T-helper 9 cell (primary cell): ENCODE measurements around the gene SH3TC2.

Experiments
- DNase-seq: peaks from one replicate; pipeline ENCODE4 v3.0.0-alpha.2; 2020

Gene SH3TC2

GRCh38 chr5:148996270-148996669, 66.6 kb downstream of the SH3TC2 start:
- no peak for DNase-seq

GRCh38 chr5:148995791-148996190, 67.1 kb downstream of the SH3TC2 start:
- no peak for DNase-seq

- DNase-seq: no peak
These were observed 69.5 kb downstream of the SH3TC2 start for GRCh38 chr5:148993283-148993936.

DNA sequence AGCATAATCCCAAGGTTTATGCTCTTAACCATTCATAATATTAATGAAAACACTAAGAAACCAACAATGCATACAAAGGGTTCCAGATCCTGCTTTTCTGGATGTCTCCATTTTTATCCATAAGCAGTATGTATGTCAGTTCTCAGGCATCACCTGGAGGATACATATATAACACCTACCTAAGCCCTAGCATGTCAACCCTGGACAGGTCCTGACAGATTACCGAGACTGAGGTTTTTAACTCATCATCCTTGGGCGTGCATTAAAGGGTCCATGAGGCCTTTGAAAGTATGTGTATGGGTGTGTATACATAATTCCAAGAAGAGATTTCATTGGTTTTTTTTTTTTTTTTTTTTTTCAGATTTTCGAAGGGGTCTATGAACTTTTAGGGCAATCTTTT, 70.6 kb downstream of the SH3TC2 start:
- DNase-seq: no peak

- DNase-seq: no peak
These were observed 71.3 kb downstream of the SH3TC2 start for GRCh38 chr5:148991566-148991965.

GRCh38 chr5:148990817-148991216, 72.0 kb downstream of the SH3TC2 start:
- DNase-seq: no peak

DNA sequence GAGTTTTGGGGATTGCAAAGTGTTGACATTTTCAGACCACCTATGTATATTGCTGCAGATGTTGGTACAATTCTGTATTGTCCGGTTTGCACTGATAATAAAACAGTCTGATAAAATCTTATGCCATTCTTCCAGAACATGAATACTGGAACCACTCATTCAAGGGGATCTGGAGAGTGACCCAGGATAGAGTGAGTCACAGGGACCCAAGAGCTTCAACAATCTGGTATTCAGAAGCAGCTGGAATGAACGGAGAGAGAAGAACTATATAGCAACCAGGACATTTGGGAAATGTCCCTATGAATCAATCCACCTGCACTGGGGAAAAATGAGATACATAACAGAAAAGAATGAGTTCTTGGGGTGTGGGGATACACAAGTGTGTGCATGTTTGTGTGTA, 73.3 kb downstream of the SH3TC2 start:
- no peak for DNase-seq

DNA sequence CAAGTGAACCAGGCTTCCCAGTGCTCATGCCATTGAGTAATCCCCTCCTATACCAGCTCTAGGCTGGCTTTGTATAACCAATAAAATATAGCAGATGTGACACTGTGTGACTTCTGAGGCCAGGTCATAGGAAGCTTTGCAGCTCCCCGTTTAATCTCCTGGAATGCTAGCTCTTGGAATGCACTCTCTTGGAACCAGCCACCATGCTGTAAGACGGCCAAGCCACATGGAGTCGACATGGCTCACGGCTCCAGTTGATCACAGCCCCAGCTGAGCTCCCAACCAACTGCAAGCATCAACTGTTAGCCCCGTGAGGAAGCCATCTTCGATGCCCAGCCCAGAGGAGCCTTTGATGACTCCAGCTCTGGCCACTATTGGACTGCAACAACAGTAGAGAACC, 74.5 kb downstream of the SH3TC2 start:
- DNase-seq: no peak

- DNase-seq: no peak
These were observed 76.2 kb downstream of the SH3TC2 start for GRCh38 chr5:148986636-148987035.

DNA sequence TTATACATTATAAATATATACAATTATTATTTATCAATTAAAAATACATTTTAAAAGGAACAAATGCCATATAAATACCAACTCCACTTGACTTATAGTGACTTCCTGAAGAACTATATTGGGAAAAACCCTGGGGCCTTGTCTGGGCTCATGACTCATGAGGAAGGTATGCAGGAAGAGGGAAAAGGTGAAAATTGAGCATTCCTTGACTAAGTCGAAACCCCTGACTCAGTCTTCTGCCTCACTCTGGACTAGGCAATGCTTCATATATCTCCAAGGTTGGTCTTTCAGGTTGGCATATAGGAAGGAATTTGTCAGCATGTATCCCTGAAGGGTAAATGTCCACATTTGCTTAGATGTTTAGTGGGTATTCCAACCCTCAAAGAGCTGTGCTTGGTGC, 78.5 kb downstream of the SH3TC2 start:
- no peak for DNase-seq

DNA sequence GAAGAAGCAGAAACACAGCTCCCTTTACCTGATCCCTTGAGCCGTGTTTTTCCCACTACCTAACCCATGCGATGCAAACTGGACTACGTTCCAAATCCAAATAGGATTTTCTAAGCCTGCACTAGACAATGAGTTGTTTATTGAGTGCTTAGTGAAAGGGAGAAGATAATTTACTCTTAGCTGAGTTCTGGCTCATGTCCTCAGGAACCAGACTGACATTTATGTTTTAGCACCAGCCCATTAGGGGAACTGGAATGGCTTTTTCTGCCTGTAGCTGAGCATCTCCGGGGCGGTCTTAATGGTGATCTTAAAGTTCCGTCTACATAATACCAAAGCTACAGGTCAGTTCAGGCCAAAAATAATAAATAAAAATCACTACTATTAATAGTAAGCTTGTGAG, 81.5 kb downstream of the SH3TC2 start:
- DNase-seq: no peak

- DNase-seq: no peak
These were observed 82.1 kb downstream of the SH3TC2 start for GRCh38 chr5:148980731-148981130.

DNA sequence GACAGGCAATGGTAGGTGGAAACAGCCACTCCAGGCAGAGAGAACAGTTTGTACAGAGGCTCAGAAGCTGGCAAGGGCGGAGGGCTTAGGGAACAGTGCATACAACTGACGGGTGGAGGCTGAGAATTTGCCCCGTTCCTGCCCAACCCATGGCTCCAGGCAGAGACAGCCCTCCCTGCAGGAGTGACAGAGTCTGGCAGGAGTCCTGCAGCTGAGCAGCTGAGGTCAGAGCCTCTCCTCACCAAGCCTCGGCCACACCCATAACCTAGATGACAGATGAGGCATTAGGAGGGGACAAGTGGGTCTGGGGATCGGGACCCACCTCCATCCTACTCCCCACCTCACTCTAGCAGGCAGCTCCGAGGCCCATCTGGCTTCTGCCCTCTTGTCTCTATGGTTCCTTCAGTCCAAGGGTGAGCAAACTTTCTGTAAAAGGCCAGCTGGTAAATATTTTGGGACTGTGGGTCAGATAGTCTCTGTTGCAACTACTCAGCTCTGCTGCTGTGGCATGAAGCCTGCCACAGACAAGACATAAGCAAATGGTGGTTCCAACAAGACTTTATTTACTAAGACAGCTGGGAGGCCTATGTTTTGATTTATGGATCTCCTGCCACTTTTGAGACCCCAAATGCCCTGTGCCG, 83.7 kb downstream of the SH3TC2 start:
- no peak for DNase-seq

GRCh38 chr5:148978370-148979082, 84.3 kb downstream of the SH3TC2 start:
- no peak for DNase-seq

GRCh38 chr5:148976569-148977381, 86.1 kb downstream of the SH3TC2 start:
- no peak for DNase-seq

- no peak for DNase-seq
These were observed 88.1 kb downstream of the SH3TC2 start for GRCh38 chr5:148974642-148975327.

DNA sequence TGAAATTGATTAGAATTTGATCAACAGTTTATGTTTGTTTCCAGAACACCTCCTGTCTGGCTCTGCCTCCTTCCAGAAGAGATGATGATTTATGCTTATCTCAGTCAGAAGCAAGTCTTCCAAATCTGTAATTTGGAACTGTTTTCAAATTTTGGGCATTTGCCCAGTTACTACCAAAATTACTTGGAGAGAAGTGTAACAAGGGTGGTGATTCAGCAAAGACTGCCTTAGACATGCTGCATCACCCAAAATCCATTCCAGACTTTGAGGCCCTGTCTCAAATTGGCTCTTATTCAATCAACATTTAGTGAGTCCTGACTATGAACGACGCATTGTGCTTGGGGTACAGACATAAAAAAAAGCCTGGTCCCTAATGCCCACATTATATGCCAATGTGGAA, 89.4 kb downstream of the SH3TC2 start:
- DNase-seq: no peak

- DNase-seq: no peak
These were observed 89.9 kb downstream of the SH3TC2 start for GRCh38 chr5:148972974-148973374.

GRCh38 chr5:148972396-148972795, 90.5 kb downstream of the SH3TC2 start:
- no peak for DNase-seq

GRCh38 chr5:148970876-148971275, 92.0 kb downstream of the SH3TC2 start:
- no peak for DNase-seq

- DNase-seq: no peak
These were observed 92.6 kb downstream of the SH3TC2 start for GRCh38 chr5:148970228-148970627.

- DNase-seq: no peak
These were observed 93.6 kb downstream of the SH3TC2 start for GRCh38 chr5:148969291-148969690.

DNA sequence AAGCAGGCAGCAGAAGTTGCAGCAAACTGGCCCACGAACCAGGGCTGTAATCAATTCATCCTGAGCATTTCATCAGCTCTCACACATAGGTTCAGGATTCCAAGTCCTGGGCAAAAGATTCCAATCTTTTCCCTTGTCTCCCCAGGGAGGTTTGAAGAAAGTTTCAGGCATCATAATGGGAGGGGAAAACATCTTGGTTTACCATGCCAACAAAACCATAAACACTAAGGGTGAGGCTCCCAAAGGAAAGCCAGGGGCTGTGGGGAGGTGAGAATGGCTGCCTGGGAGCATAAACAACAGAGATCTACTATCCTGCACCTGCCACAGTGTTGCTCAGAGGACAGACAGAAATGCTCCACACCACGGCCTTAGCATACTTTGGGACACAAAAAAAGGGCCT, 94.6 kb downstream of the SH3TC2 start:
- DNase-seq: no peak
